Measurements from ENCODE around the gene GPSM1. TPM values are rescaled to one million over a fixed set of nuclear protein-coding genes. Genes with fewer than 3 reads are reported as not detected.

GPSM1 gene
- total RNA-seq, 1 experiment from 2014 or later, result 26.9 TPM

GRCh38 chr9:136372006-136372405, 44.7 kb downstream of the GPSM1 start:
- no peaks in the 10 kb centered on the region for H4K20me1 ChIP-seq (ENCODE audit: low read length)
- no peaks in the 10 kb centered on the region for H3K36me3 ChIP-seq (ENCODE audit: low read depth, low read length)
- ATAC-seq, result no peak
- no peaks in the 10 kb centered on the region for H3K4me1 ChIP-seq (ENCODE audit: insufficient read depth, low read length)
- no peak for TF ChIP-seq EZH2phosphoT487 (IDR thresholded peaks at IDR 0.05; ENCODE audit: borderline replicate concordance, low read length)
- no peak for TF ChIP-seq CTCF (conservative IDR thresholded peaks at IDR 0.05; ENCODE audit: low read depth, low read length)
- no peak for TF ChIP-seq EZH2 (IDR thresholded peaks at IDR 0.05; ENCODE audit: low read length, unreplicated experiment)
- H3F3A ChIP-seq (ENCODE audit: low read length, unreplicated experiment), result no peaks in the 10 kb centered on the region
- no peaks in the 10 kb centered on the region for H3K79me2 ChIP-seq (ENCODE audit: low read length)
- ChIA-PET POLR2A (ENCODE audit: unreplicated experiment) (interaction anchor here (0.7 kb wide), 1 partner anchor 9 kb away, joined by 3 read pairs; no protein-coding TSS in a partner anchor), CTCF (no interaction called here)
- H3K9me2 ChIP-seq (replicated peaks; ENCODE audit: low read length), result no peaks in the 10 kb centered on the region
- intact Hi-C loops (cut with micrococcal nuclease), result no loop called here
- no peak overlapping the region for H3K27ac ChIP-seq (ENCODE audit: low read length)
- H3K9ac ChIP-seq (ENCODE audit: low read length), result no peak overlapping the region
- DNase-seq, result no peak
- H3K27me3 ChIP-seq (ENCODE audit: low read length), result no peaks in the 10 kb centered on the region
- H3K4me2 ChIP-seq (ENCODE audit: low read length), result no peak overlapping the region
- H3K4me3 ChIP-seq (ENCODE audit: low read length), result no peak overlapping the region
- no peaks in the 10 kb centered on the region for H3K9me3 ChIP-seq (ENCODE audit: low read length)
- no peak overlapping the region for H2AFZ ChIP-seq (ENCODE audit: low read length)
- BruUV-seq (replicated peaks), result no TSS peak

GRCh38 chr9:136372561-136373299, 45.4 kb downstream of the GPSM1 start:
- CTCF ChIA-PET, result no interaction called here
- peak; percentile 42 for ATAC-seq
- Histone ChIP-seq H3K79me2 (ENCODE audit: low read length) (no peaks in the 10 kb centered on the region), H4K20me1 (ENCODE audit: low read length) (no peaks in the 10 kb centered on the region), H3K27ac (ENCODE audit: low read length) (no peak overlapping the region), H3K4me2 (ENCODE audit: low read length) (no peak overlapping the region), H3K9me2 (replicated peaks; ENCODE audit: low read length) (no peaks in the 10 kb centered on the region), H3K36me3 (ENCODE audit: low read depth, low read length) (no peaks in the 10 kb centered on the region), H2AFZ (ENCODE audit: low read length) (no peak overlapping the region), H3K4me3 (ENCODE audit: low read length) (no peak overlapping the region), H3F3A (ENCODE audit: low read length, unreplicated experiment) (no peaks in the 10 kb centered on the region), H3K9me3 (ENCODE audit: low read length) (no peaks in the 10 kb centered on the region), H3K27me3 (ENCODE audit: low read length) (no peaks in the 10 kb centered on the region), H3K4me1 (ENCODE audit: insufficient read depth, low read length) (no peaks in the 10 kb centered on the region), H3K9ac (ENCODE audit: low read length) (no peak overlapping the region)
- intact Hi-C loops (cut with micrococcal nuclease), result no loop called here
- POLR2A ChIA-PET (ENCODE audit: unreplicated experiment), result no interaction called here
- no peak for TF ChIP-seq CTCF (conservative IDR thresholded peaks at IDR 0.05; ENCODE audit: low read depth, low read length)
- TF ChIP-seq EZH2phosphoT487 (IDR thresholded peaks at IDR 0.05; ENCODE audit: borderline replicate concordance, low read length), result no peak
- TF ChIP-seq EZH2 (IDR thresholded peaks at IDR 0.05; ENCODE audit: low read length, unreplicated experiment), result no peak
- DNase-seq, result peak; percentile 8
- BruUV-seq (replicated peaks), result no TSS peak

Measured in PC-3 (cell line).